ENCODE data around the gene SPSB2. TPM values are rescaled to one million over a fixed set of nuclear protein-coding genes. Genes with fewer than 3 reads are reported as not detected.

The SPSB2 gene
- total RNA-seq, 1 experiment from 2014 or later: 14.1 TPM

- DNase-seq (ENCODE audit: low read depth in 1 of 2, low spot score in 2 of 2): no peak
- Histone ChIP-seq H3K4me3 (no peak overlapping the region), H3K4me1 (replicated peaks) (peaks cover 9% of the 10 kb centered on the region), H3K27ac (no peak overlapping the region), H3K36me3 (0 out of 2 replicates have a peak, but pooled peaks cover 3% of the 10 kb centered on the region), H3K27me3 (replicated peaks) (peaks cover 38% of the 10 kb centered on the region), H3K9me3 (replicated peaks) (peaks cover 5% of the 10 kb centered on the region)
These were observed 39.8 kb downstream of the SPSB2 start for GRCh38 chr12:6833189-6833890.

DNA sequence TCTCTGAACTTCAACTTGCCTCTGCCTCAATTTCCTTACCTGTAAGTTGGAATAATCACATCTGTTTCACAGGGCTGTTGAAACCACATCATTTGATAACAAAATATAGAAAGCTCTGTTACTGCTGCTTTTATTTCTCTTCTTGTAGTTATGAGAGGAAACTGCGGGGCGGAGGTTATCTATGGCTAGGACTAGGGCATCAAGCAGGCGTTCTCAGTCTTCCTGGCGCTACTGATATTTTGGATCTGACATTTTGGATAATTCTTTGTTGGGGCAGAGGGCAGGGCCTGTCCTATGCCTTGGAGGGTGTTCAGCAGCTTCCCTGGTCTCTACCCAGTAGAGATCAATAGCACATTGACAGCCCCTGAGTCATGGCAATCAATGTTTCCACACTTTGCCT, 41.0 kb downstream of the SPSB2 start:
- 0 out of 2 replicates have a peak, but pooled peaks cover 3% of the 10 kb centered on the region for H3K36me3 ChIP-seq
- peaks cover 5% of the 10 kb centered on the region for H3K9me3 ChIP-seq (replicated peaks)

GRCh38 chr12:6831450-6831995, 41.6 kb downstream of the SPSB2 start:
- H3K4me1 ChIP-seq (replicated peaks): peaks cover 18% of the 10 kb centered on the region
- peaks cover 51% of the 10 kb centered on the region for H3K27me3 ChIP-seq (replicated peaks)
- no peak overlapping the region for H3K4me3 ChIP-seq
- no peak overlapping the region for H3K27ac ChIP-seq
- H3K9me3 ChIP-seq (replicated peaks): peaks cover 5% of the 10 kb centered on the region
- H3K36me3 ChIP-seq: 0 out of 2 replicates have a peak, but pooled peaks cover 3% of the 10 kb centered on the region
- DNase-seq (ENCODE audit: low read depth in 1 of 2, low spot score in 2 of 2): no peak

More for the DNA sequence above, 41.0 kb downstream of the SPSB2 start:
- peaks cover 18% of the 10 kb centered on the region for H3K4me1 ChIP-seq (replicated peaks)
- peaks cover 45% of the 10 kb centered on the region for H3K27me3 ChIP-seq (replicated peaks)
- no peak overlapping the region for H3K4me3 ChIP-seq
- no peak overlapping the region for H3K27ac ChIP-seq
- DNase-seq (ENCODE audit: low read depth in 1 of 2, low spot score in 2 of 2): no peak

- Histone ChIP-seq H3K4me3 (no peak overlapping the region), H3K36me3 (0 out of 2 replicates have a peak, but pooled peaks cover 3% of the 10 kb centered on the region), H3K27ac (no peak overlapping the region), H3K27me3 (replicated peaks) (peaks cover 53% of the 10 kb centered on the region), H3K4me1 (replicated peaks) (peaks cover 18% of the 10 kb centered on the region), H3K9me3 (replicated peaks) (peaks cover 5% of the 10 kb centered on the region)
- no peak for DNase-seq (ENCODE audit: low read depth in 1 of 2, low spot score in 2 of 2)
These were observed 42.1 kb downstream of the SPSB2 start for GRCh38 chr12:6830999-6831398.

- no peak overlapping the region for H3K27ac ChIP-seq
- H3K36me3 ChIP-seq: 0 out of 2 replicates have a peak, but pooled peaks cover 3% of the 10 kb centered on the region
- H3K4me3 ChIP-seq: no peak overlapping the region
- H3K4me1 ChIP-seq (replicated peaks): peaks cover 19% of the 10 kb centered on the region
- no peak for DNase-seq (ENCODE audit: low read depth in 1 of 2, low spot score in 2 of 2)
- H3K9me3 ChIP-seq (replicated peaks): peaks cover 5% of the 10 kb centered on the region
- H3K27me3 ChIP-seq (replicated peaks): peaks cover 59% of the 10 kb centered on the region
These were observed 42.7 kb downstream of the SPSB2 start for GRCh38 chr12:6830286-6830890.

DNA sequence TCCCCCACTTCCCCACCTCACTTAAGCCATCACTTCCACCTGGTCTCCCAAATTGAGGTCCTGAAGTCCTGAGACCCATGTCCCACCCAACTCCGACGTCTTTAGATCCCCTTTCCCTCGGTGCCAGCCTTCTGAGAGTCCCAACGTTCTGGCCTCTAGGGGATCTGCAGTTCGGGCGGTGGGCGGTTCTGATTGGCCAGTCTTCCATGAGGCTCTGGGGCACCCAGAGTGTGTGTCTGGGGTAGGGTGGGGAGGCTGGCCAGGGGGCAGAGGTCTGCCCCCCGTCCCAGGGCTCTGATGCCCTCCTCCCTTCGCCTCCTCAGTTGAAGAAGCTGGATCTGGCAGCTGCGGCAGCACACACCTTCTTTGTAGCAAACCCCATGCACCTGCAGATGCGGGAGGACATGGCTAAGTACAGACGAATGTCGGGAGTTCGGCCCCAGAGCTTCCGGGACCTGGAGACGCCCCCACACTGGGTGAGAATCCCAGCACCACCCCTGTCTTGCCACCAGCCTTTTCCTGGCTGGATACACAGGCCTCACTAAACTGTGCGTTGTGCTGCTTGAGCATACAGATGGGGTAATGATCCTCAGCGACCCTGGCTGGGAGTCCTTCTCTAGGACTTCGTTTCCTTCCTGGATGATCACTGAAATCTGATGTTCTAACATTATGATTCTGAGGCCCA, 43.4 kb downstream of the SPSB2 start:
- no peak for DNase-seq (ENCODE audit: low read depth in 1 of 2, low spot score in 2 of 2)

GRCh38 chr12:6828781-6829535, 44.1 kb downstream of the SPSB2 start:
- Histone ChIP-seq H3K27me3 (replicated peaks) (peaks cover 72% of the 10 kb centered on the region), H3K27ac (no peak overlapping the region), H3K36me3 (0 out of 2 replicates have a peak, but pooled peaks cover 3% of the 10 kb centered on the region), H3K4me1 (replicated peaks) (peaks cover 21% of the 10 kb centered on the region), H3K4me3 (peak overlapping the region; percentile 35), H3K9me3 (replicated peaks) (peaks cover 5% of the 10 kb centered on the region)
- no peak for DNase-seq (ENCODE audit: low read depth in 1 of 2, low spot score in 2 of 2)

More for the DNA sequence above, 43.4 kb downstream of the SPSB2 start:
- H3K4me3 ChIP-seq: no peak overlapping the region
- H3K4me1 ChIP-seq (replicated peaks): peaks cover 21% of the 10 kb centered on the region
- peaks cover 66% of the 10 kb centered on the region for H3K27me3 ChIP-seq (replicated peaks)
- H3K9me3 ChIP-seq (replicated peaks): peaks cover 5% of the 10 kb centered on the region
- H3K36me3 ChIP-seq: 0 out of 2 replicates have a peak, but pooled peaks cover 3% of the 10 kb centered on the region
- H3K27ac ChIP-seq: no peak overlapping the region

- H3K9me3 ChIP-seq (replicated peaks): peaks cover 5% of the 10 kb centered on the region
- DNase-seq (ENCODE audit: low read depth in 1 of 2, low spot score in 2 of 2): no peak
- H3K27ac ChIP-seq: no peak within 1 kb of the TSS
These were observed 44.9 kb downstream of the SPSB2 start, which contains the start of gene P3H3 for GRCh38 chr12:6827982-6828780. Gene P3H3 (plus strand): TSS chr12:6828407. CDS start chr12:6828441, 34 bp downstream.

DNA sequence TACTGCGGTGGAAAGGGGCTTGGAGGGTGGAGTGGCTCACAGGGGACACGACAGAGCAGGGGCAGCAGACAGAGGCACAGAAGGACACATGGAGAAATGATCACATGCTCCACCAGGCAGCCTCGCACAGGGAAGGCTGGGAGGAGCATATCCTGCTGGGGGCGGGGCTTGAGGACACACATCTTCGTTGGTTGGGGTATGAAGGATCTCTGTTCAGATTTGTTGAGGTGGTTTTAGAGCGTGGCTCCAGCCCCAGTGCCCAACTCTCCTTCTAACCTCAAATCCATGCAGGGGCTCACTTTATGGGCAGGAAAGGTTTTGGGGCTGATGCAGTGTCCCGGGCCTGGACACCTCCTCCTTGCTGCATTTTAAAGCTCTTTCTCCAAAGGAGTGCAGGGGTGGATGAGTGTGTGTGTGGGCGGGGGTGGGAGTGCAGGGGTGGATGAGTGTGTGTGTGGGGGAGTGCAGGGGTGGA, 45.6 kb downstream of the SPSB2 start:
- Histone ChIP-seq H3K27ac (no peak overlapping the region), H3K27me3 (replicated peaks) (peaks cover 84% of the 10 kb centered on the region), H3K4me3 (no peak overlapping the region), H3K36me3 (0 out of 2 replicates have a peak, but pooled peaks cover 3% of the 10 kb centered on the region), H3K9me3 (replicated peaks) (peaks cover 5% of the 10 kb centered on the region), H3K4me1 (replicated peaks) (peaks cover 21% of the 10 kb centered on the region)
- peak in 1 of 2 experiments; percentile 31 for DNase-seq (ENCODE audit: low read depth in 1 of 2, low spot score in 2 of 2)

More at GRCh38 chr12:6827982-6828780, 44.9 kb downstream of the SPSB2 start, which contains the start of gene P3H3:
- Histone ChIP-seq H3K36me3 (0 out of 2 replicates have a peak, but pooled peaks cover 3% of the 10 kb centered on the region), H3K27me3 (replicated peaks) (peaks cover 78% of the 10 kb centered on the region), H3K4me1 (replicated peaks) (peaks cover 21% of the 10 kb centered on the region), H3K4me3 (peak within 1 kb of the TSS; percentile 35)

GRCh38 chr12:6826734-6827436, 46.2 kb downstream of the SPSB2 start:
- Histone ChIP-seq H3K36me3 (0 out of 2 replicates have a peak, but pooled peaks cover 3% of the 10 kb centered on the region), H3K27ac (no peak overlapping the region), H3K4me3 (no peak overlapping the region), H3K27me3 (replicated peaks) (peaks cover 84% of the 10 kb centered on the region), H3K4me1 (replicated peaks) (peaks cover 21% of the 10 kb centered on the region), H3K9me3 (replicated peaks) (peaks cover 5% of the 10 kb centered on the region)
- no peak for DNase-seq (ENCODE audit: low read depth in 1 of 2, low spot score in 2 of 2)

- DNase-seq (ENCODE audit: low read depth in 1 of 2, low spot score in 2 of 2): no peak
- Histone ChIP-seq H3K27ac (no peak overlapping the region), H3K4me3 (no peak overlapping the region), H3K36me3 (0 out of 2 replicates have a peak, but pooled peaks cover 3% of the 10 kb centered on the region), H3K27me3 (replicated peaks) (peaks cover 88% of the 10 kb centered on the region), H3K4me1 (replicated peaks) (peaks cover 21% of the 10 kb centered on the region), H3K9me3 (replicated peaks) (peaks cover 5% of the 10 kb centered on the region)
These were observed 46.9 kb downstream of the SPSB2 start for GRCh38 chr12:6826125-6826733.
